CD4-positive, alpha-beta T cell treated with Interleukin-15 for 1 hour (primary cell): ENCODE measurements around the gene HDGF.
"Not testable (repeated sequence)": the region's sequence is repeated elsewhere in the genome, so short reads cannot be mapped to it uniquely, and the experiment has no call there.

Source experiments
- DNase-seq: peaks from one replicate; pipeline ENCODE4 v3.0.0-alpha.2; 2020

The HDGF gene

DNA sequence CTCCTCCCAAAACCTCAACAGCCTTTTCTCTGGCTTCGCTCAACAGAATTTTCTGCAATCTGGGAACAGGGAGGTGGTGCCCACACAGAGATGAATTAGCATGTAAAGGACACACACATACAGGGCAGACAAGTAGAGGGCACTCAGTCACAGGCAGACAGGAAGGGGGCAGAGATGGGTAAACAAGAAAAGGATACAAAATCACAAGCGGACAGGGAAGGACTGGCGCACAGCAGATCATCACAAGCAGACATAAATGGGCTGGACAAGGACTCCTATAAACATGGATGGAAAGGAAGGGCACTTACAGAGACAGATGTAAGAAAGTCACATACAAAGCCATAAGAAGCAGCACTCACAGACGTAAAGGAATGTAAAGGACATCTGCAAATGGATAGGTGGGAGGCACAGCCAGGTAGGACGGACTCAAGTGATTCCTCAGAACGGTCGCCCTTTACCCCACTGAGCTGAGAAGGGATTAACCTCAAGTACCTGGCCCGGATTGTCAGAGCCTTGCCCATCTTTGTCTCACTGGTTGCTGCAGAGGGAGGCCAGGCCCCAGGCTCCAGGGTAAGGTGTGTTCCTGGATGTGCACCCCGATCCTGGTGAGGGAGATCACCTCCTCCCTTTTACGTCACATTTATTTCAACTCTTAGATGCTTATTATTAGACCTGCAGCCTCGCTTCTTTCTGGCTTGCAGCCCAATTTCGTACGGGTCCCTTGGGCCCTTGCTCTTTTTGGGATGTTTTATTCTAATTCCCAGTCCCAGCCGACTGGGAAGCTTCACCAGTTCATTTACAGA, 15.0 kb upstream of the HDGF start:
- no peak for DNase-seq

DNA sequence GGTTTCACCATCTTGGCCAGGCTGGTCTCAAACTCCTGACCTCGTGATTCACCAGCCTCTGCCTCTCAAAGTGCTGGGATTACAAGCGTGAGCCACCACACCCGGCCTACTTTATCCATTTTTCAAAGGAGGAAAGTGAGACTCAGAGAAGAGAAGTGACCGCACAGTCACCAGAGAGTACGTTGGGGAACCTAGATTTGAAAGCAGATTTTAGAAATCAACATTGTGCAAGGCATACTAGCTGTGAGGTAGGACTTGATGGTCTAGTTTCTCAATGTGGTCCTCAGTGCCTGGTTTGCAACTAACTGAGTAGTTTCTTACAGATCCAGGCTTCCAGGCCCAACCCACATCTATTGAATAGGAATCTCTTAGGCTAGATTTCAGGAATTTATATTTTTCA, 14.2 kb upstream of the HDGF start:
- DNase-seq = no peak

DNA sequence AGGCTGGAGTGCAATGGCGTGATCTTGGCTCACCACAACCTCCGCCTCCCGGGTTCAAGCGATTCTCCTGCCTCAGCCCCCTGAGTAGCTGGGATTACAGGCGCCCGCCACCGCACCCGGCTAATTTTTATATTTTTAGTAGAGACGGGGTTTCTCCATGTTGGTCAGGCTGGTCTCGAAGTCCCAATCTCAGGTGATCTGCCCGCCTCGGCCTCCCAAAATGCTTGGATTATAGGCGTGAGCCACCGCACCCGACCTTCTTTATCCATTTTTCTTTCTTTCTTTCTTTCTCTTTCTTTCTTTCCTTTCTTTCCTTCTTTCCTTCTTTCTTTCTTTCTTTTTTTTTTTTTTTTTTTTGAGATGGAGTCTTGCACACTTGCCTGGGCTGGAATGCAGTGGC, 13.7 kb upstream of the HDGF start:
- not testable (repeated sequence) for DNase-seq

DNA sequence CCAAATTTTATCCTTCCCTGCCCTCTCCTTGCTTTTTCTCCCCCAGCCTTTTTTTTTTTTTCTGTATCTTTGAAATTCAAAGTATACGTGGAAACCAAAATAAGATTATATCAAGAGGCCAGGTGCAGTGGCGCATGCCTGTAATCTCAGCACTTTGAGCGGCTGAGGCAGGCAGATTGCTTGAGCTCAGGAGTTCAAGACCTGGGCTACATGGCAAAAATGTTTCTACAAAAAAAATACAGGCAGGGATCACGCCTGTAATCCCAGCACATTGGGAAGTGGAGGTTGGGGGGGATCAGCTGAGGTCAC, 9.3 kb upstream of the HDGF start:
- no peak for DNase-seq

DNA sequence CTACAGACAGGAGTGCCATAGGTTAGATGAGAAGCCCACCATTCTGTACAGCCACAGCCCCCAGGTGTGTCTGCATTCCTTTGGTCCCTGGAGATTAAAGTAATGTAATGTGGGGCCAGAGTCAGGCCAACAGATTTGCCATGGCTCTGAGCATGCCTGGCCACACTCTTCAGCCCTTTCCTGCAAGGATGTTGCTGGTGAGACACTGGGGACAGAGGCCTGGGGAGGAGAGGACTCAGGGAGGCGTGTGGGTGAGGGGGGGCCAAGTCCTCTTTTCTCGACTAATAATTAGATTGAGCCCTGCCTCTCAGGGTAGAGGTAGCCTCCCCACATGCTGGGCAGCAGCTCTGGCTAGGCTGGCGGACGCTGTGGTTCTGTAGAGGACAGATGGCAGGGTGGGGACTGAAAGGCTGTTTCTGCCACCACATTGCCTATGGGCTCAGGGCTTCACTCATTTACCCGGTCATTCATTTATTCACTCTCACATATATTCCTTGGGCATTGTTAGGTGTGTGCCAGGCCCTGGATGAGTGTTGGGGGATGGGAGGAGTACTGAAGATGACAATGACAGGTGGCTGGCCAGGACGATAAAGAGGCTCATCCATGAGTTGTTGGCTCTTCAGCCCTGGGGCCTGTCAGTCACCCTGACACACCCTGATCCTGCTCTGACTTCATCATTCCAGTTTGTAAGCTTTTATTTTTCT, 8.8 kb upstream of the HDGF start:
- no peak for DNase-seq

DNA sequence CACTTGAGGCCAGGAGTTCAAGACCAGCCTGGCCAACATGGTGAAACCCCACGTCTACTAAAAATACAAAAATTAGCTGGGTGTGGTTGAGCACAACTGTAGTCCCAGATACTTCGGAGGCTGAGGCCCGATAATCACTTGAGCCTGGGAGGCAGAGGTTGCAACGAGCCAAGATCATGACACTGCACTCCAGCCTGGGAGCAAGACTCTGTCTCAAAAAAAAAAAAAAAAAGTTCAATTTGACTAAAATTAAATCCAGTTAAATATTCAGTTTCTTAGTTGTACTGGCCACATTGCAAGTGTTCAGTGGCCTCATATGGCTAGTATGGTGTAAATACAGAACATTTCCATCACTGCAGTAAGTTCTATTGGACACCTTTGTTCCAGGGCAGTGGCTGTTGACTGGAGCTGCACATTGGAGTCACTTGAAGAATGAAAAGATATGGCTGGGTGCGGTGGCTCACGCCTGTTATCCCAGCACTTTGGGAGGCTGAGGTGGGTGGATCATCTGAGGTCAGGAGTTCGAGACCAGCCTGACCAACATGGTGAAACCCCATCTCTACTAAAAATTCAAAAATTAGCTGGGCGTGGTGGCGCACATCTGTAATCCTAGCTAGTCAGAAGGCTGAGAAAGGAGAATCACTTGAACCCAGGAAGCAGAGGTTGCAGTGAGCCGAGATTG, 6.2 kb upstream of the HDGF start:
- not testable (repeated sequence) for DNase-seq

DNA sequence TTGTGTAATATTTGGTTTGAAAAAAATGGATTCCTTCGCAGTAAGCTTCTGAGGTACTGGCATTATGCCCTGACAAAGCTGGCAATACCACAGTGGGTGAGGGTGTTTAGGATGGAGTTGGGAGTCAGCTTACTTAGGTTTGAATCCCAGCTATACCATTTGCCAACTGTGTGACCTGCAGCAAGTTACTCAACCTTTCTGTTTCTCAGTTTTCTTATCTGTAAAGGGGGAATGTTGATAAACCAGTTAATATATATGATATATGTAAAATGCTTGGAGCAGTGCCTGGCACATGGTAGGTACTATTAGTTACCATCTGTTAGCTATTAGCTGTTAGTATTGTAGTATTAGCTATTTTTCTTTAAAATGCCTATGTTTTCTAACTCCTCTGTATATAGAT, 4.9 kb upstream of the HDGF start:
- no peak for DNase-seq

DNA sequence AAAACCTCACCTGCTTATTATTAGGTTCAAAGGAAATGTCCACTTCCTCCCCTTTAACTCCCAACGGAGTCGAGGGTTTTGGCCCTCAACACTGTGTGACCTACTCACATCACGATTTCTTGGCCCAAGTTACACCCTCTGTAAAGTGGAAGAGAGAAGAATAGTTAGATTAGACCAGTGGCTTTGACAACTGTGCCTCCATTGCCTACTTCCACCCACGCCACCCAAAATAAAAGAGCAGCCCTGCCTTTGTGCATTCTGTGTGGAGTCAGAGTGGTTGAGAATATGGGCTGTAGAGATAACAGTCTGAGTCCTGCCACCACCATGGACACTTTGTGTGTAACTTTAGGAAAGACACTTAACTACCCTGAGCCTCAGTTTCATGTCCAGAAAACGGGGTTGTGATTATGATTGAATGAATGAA, 4.1 kb upstream of the HDGF start:
- no peak for DNase-seq

DNA sequence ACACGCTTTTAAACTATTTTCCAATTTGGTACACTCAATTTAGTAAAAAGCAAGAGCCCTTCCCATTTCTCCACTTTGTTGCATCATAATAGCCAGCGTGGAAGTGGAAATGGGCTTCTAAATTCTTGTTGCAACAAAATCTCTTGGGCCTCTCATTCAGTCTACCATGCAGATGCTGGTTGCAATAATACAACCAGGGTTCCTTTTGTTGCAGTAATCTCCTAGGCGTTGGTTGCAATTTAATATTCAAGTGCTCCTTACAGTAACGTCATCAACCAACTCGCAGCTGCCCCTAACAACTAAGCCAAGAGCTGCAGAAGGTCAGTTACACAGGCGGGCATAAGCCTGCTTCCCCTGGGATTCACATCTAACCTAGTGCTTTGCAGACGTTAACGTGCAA, 2.7 kb upstream of the HDGF start:
- DNase-seq = no peak

DNA sequence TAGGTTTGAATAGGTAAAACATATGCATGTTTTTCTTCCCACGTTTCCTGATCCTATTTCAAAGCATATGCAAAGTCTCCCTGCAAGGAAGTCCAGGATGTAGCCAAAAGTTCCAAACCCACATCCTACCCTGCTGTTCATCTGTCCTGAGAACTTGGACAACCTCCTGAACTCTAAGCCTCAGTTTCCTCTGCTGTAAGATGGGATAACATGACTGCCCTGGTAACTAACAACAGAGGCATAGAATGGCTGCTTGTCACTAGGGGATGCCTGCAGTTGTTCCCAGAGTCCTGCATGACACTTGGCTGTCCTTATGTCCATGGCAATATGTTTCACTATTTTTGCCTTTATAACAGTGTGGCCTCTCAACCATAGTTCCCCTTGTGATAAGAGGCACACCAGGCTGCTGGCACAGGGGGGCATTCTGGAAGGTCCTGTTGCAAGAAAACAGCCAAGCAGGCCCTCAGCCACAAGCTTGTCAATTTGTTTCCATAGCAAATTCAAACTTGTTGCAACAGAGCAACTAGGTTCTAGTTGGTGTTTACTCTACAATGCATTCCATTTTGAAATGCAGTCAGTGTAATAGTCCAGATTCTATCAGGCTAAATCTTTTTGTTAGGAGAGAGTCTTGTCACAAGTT, 1.5 kb upstream of the HDGF start:
- no peak for DNase-seq

DNA sequence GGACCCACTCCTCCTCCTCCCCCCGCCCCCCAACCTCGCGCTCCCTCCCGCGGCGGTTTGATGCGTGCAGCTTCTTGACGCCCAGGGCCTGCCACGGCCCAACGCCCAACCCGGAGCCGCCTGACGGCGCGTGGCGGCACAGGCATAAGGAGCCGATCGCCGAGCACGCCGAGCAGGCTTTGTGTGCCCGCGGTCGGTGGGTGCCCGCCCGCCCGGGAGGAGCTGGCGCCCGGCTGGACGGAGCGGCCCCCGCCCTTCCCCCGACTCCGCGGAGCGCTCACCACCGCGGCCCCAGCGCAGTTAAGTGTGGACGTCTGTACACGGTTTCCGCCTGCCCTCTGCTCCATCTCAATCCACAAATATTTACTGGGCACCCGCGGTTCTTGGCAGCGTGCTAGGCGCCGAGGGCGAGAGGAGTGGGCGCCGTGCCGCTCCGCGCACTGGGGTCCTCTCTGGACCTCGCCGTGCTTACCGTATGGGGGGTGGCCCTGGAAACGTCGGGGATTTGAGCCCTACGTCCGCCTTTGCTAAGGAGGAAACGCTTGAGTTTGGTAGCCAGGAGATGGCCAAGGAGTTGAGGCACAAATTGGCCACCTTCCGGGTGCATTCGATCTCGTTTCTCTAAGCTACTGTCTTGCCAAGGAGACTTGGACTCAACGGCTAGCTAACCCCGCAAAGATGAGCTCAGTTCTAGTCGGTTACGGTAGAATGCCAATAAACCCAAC, 444 bp upstream of the HDGF start:
- peak; percentile 96 for DNase-seq

DNA sequence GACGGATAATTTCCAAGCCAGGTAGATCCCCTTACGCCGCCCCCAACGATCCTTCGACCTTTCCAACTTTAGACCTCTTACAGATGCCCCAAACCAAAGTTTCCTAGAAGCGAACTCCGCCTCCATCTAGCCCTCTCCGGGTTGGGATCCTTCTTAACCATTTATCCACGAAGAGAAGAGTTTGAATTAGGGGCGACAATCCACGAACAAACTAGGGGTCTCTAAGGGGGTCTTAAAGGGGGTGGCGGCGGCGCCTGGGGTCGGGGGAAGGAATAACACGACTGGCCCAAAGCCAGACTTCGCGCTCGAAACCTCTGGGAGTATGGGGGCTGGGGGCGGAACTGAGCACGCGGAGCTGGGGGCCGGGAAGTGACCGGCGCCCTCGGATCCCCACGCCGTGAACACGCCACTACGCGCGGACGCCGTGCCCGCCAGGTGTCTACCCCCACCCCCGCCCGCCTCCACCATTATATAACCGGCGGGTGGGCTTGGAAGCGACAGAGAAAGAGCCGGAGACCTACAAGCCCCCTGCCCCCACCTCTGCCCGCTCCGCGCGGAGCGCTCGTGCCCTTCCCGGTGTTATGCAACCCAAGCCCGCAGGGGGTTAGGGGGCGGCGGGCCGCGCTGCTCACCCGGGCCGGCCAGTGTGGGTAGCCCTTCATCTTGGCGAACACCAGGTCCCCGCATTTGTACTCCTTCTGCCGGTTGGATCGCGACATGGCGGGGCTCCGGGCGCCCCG, 594 bp downstream of the HDGF start:
- DNase-seq = peak; percentile 32

DNA sequence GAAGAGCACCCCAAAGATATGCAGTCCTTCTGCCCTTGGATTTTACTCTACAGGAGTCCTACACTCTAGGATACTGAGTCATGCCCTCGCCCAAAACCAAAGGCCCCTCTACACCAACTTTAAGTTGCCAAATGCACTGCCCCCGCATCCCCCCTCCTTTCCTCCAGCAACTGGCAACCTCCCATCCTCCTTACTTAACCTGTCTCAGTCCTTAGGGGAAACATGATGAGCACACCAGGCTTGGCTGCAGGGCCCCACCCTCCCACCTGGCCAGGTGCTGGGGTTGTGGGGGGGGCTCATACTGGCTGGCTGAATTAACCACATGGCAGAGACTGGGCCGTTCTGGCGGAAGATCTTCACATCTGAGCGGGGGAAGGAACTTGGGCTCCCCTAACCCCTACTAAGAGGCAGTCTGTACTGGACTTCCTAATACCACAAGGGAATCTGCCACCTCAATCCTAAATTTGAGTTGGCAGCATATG, 1.2 kb downstream of the HDGF start:
- DNase-seq = peak; percentile 41

DNA sequence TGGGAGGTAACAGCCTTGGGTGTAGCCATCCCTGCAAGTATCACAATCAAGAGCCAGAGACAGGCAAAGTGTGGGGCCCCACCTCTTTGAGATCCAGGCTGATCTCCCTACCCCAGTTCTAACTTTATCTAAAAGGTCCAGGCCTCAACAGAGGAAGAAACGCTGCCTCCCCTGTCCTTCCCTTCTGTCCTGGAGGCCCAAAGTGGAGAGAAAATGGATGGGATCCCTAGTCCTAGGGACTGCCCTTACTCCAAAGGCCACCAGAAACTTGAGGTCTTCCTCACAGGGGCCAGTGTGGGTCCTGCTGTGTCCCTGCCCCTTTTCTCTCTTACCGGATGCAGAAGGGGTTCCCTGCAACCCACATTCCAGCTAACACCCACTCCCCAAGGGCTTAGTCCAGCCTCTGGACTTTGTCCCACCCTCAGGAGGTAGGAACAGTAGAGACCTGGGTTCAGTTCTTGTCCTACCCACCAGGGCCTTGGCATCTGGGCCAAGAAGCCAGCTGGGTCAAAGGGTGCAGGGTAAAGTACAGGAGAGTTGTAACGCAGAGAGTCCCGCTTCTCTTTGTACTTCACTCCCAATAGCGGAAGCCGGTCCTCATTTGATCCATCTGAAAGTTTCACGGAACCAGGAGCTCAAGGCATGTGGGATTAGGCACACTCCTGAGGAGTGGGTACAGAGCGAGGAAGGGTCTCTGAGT, 1.9 kb downstream of the HDGF start:
- DNase-seq = no peak

DNA sequence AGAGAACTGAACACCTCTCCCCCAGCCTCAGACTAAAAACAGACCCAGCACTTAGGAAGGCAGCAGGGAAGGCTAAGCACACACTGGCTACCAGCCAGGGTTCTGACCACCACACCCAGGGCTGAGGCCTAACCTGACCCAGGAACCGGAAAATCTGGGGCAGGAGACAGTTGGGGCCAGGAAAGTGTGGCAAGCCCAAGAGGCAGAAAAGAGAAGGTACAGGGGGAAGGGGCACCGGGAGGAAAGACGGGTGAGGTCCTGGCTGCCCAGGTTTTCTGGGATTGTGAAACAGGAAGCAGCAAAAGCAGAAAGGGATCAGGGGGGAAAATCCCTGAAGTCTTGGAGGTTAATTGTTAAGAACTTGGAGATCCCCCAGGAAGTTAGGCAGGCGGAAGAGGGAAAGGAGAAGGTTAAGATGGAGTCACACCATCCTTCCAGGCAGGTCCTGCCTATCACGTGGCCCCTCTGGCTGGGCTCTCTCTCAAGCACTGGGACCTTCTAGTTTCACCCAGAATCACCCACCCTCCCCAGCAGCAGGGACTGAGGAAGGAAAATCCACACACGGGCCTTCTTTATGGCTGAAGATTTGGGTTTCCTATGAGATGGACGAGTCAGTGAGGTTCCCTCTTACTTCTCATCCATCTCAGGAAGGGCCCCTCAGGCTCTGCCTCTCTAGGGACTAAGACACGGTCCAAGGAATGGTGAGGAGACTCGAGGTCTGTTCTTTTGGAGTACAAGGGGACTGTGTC, 2.6 kb downstream of the HDGF start:
- peak; percentile 47 for DNase-seq

DNA sequence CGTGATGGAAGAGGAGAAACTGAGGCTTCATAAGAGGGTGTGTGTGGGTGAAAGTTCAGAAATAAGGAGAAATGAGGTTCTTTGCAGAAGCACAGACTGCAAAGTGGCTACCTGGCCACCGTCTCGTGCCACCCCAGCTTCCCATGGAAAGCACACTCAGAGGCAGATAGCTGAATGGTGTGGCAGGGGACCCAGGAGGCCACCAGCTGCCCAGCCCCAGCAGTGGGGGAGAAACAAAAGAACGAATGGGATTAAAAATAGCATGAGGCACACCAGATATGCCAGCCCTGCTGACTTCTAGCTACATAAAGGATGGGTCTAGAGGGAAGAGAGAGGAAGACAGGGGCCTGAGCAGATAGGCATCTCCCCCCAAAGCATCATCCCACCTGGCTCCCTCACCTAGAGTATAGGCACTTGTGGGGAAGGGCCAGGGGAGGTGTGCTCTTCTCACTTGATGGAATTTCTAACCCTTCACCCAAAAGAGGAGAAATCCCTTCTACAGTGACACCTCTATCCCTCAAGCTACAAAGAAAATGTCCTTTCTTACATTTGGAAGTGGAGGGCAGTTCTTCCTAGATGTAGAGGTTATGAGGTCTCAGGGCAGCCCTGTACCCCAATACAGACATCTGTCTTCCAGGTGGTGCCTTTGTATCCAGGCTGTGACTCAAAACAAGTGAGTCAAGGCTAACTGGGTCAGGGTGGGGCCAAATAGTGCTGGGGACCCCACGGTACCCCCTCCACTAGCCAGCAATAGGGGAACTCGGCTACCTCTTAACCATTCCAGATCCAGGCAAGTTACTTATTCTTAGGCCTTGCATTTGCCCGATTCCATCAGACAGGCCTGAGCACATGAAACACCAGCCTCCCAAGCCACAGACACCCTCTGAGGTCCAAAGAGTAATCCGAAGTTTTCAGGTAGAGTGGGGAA, 3.5 kb downstream of the HDGF start:
- DNase-seq = peak; percentile 25

DNA sequence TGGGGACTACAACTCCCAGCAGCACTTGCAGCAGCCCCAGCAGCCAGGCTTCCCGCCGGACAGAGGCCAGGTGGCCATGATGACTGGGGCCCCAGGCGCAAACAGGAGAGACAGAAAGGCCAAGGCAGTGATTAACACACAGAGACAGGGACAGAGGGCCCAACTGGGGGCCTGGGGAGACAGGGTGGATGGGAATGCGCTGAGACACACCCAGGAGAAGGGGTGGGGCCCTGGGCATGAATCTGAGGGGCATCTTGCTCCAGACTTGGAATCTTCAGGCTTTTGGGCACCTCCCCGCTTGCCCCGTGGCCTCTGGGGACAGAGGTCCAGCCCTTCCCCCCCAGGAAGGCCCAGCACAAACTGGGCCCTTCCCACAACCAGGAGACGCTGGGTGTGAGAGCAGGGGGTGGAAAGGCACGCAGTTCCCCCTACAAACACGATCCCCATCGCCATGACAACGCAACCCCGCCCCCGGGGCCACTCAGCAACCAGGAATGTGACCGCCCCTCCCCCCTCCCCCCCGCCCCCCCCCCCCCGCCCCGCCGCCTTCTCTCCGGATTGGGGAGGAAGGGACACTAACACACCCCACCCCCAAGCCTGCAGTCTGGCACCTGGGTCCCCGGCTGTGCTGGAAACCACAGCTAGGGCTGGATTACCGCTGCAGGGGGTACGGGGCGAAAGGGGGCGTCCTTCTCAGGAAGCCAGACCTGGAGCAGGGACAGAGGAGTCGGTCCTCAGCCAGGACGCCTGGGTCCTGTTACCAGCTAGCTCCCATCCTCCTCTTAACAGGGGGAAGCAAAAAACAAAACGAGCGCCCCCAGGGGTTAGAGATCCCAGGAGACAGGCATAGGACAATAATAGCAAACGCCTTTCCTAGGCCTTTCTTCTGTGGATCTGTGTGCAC, 4.5 kb downstream of the HDGF start:
- peak; percentile 87 for DNase-seq

DNA sequence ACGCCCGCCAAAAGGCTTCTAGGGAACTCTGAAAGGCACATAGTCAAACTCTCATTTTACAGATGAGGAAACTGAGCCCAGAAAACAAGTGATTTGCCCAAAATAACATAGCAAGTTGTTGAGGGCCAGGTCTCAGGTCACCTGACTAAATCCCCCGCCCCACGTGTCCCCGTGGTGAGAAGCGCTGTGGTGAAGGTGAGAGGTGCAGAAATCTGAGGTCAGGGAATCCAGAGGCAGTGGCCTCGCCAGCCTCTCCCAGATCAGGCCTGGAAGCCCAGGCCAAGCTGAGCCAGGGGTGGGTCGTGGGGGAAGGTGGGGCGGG, 5.1 kb downstream of the HDGF start:
- DNase-seq = no peak

DNA sequence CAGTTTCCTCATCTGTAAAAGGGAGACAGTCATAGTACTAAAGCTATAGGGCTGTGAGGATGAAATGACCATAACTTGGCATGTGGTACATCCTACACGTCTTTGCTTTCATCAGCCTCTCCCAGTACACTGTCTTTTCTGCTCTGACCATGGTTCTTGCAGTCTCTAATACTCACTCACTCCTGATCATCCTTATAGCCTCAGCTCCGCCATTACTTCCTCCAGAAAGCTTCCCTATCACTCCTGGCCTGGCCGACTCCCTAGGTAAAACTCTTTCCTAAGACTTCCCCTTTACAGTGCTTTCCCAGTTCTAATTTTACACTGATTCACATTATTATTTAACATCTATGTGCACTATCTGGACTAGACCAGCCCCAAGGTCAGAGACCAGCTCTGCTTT, 5.6 kb downstream of the HDGF start:
- DNase-seq = no peak
